ENCODE data around the gene ERC1. TPM values are rescaled to one million over a fixed set of nuclear protein-coding genes. Genes with fewer than 3 reads are reported as not detected.
A peak's percentile ranks its signal among the peaks of the same experiment; 100 is the strongest.
"Not testable (repeated sequence)": the region's sequence is repeated elsewhere in the genome, so short reads cannot be mapped to it uniquely, and the experiment has no call there.

The ERC1 gene
- total RNA-seq, 1 experiment from 2014 or later: 17.9 TPM

DNA sequence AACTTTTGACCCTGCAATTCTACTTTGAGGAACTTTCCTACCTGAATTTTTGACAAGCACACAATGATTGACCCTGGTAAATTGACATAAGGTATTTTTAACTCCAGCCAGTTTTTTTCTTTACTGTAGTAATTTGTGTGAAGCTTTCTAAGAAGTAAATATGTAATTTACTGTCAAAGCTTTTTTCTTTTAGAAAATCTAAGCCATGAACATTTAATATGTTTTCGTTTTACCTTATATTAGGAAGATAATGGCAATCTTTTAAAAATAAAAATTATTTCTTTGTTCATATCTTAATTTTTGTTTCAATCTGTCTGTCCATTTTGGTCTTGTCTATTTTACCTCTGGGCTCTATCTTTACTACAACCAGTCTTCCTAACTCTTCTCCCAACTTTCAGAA is 323.5 kb downstream of the ERC1 start:
- DNase-seq (ENCODE audit: low read depth): no peak

DNA sequence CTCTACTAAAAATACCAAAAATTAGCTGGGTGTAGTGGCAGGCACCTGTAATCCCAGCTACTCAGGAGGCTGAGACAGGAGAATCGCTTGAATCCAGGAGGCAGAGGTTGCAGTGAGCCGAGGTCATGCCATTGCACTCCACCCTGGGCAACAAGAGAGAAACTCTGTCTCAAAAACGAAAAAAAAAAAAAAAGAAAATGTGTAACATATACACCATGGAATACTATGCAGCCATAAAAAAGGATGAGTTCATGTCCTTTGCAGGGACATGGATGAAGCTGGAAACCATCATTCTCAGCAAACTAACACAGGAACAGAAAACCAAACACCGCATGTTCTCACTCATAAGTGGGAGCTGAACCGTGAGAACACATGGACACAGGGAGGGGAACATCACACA is 326.0 kb downstream of the ERC1 start:
- not testable (repeated sequence) for DNase-seq (ENCODE audit: low read depth)

DNA sequence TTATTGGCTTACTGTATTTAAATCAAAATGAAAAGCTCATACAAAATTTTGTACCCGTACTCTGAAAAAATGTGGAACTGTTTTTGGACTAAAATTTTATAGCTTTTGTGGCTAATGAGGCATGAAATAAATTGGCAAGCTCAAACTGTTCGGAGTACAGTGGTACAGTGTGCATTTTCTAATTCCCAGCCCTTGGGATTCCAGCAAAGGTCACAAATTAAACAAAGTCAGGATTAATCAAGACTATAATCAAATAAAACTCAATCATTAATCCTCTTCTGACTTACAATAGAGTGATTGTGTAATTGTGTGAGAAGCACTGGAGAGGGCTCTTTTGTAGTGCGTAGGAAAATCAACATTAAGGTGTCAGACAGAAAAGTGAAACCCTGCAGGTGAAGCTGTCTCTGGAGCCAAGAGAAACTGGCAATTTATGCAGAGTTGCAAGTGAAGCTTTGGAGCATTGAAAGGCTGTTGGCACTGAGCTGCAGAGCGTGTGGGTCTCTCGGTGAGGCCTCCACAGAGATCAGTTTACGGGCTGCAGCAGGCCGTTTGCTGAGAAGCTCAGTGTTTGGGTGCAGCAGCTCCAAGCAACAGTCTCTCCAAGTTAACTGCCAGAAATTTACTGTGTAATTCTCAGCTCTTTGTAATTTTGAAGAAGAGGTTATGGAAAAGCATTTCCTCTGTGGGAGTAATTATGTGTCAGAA is 327.5 kb downstream of the ERC1 start:
- DNase-seq (ENCODE audit: low read depth): peak; percentile 28

DNA sequence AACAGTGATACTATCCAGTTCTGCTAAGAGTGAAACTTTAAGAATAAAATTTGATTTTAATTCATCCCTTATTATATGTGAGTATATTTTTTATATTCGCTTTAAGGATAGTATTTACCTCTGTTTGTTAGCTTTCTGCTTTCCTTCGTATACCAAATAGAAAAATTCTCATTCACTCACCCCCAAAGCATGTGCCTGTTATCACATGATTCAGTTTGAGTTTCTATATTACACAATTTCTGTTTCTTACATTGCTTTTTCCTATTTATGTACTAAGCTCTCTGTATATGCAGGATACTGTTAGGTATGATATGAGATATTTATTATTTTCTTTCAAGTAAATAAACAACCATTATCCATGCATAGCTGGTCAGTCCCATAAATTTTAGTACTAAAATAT is 328.2 kb downstream of the ERC1 start:
- DNase-seq (ENCODE audit: low read depth): no peak

DNA sequence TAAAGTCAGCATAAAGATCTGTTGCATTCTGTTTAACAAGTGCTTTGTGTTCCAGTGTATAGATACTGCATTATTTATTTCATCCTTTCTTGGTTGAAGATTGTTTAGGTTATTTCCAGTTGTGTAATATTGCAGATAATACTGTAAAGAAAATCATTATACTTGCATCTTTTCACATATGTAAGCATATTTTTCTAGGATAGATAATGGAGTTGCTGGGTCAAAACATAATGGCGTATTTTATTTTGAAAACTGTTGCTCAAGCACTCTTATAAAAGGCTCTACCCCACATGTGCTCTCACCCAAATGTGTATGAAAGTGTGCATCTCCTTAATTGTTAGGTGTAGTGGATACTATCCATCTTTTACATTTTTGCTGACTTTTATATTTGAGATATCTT is 329.0 kb downstream of the ERC1 start:
- DNase-seq (ENCODE audit: low read depth): no peak

DNA sequence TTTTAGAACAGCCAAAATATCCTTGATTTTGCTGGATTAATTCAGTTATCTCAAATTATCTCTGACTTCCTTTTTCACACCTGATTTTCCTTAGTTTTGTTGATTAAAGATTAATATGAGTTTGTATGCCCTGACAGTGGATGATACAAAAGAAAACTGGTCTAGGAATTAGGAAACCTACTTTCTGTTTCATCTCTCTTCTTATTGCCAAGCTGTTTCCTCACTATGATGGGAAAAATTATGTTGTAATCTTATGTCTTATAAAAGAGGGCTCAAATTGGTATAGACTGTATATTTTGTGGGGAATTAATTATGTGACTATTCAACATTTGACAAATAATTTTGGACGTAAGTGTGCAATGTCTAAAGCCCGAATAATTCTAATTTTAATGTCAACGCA is 331.8 kb downstream of the ERC1 start:
- no peak for DNase-seq (ENCODE audit: low read depth)

DNA sequence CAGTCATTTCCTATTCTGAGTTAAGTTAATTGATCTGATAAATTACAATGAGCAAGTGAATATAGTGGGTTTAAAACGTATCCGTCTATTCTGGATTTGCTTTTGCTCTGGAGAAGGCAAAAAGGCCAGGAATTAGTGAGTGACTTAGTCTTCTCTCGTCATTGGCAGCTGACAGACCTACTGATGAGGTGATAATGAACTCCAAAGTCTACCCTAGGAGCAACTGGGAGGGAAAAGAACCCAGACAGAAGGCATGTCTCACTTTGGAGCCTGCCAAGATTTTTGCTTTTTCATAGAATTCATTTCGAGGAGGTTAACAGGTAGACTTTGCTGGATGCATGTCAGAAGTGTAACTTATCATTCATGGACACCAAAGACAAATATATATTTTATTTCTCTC is 333.1 kb downstream of the ERC1 start:
- DNase-seq (ENCODE audit: low read depth): no peak

DNA sequence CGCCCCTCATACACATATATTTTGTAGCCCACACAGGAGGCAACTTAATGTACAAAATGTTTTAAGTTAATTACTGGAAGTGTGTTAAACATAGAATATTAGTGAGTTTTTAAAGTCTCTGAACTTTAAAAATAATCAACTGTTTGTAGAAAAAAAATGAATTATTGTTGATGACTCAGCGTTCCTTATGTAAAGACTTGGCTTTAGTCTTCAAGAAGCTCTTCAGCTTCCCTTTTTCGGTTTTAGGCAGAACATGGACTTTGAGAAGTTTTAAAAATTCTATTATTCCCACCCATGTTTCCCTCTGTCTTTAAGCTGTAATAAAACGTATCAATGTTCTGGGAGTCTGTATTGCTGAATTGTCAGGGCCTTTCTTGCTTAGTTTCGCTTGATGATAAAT is 333.9 kb downstream of the ERC1 start:
- DNase-seq (ENCODE audit: low read depth): no peak

DNA sequence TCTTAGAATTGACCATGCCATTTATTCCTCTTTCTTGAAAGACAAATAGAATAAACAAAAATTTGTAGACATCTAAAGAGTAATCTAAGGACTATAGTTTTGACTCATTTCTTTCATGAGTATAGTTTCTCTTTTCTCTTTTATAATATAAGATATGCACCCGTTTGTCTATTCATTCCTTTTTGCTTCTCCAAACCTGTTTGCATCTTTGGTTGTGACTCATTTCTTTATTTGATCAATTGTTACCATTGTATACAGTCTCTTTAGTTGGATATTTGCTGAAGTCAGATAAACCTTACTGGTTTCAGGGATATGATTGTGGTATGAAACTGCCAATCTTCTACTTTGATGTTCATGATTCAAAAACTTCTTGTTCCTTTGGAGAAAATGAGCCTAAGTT is 334.6 kb downstream of the ERC1 start:
- DNase-seq (ENCODE audit: low read depth): no peak

DNA sequence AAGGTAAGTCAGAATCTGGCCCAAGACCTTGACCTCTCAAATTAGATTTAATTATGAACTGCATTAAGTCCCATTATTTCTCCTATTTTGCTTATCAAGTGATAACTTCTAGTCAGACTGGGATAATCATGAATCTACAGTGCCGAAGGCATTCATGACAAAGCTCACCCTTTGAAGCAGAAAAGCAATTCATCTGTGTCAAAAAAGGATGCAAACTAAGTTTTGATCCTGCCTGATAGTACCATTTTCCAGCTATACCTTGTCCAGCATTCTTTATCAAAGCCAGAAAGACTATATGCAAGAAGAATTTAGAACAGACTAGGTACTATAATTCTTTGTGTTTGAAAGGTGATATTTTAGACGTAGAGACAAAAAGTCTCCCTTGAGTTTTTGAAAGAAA is 335.2 kb downstream of the ERC1 start:
- no peak for DNase-seq (ENCODE audit: low read depth)

DNA sequence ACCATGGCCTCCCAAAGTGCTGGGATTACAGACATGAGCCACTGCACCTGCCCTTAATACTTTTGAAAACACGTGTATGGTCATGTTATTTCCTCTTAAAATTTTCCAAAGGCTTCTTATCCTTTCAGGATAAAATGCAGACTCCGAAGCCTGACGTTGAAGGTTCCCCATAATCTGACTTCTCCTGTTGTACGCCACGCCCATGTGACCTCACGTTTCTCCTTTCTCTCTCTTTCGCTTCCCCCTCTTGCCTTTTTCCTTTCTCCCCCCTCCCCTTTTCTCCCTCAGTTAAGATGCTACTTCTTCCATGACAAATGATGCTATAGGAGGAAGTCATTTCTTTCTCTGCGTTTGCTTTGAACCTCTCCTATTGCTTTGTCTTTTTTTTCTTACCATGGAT is 337.4 kb downstream of the ERC1 start:
- no peak for DNase-seq (ENCODE audit: low read depth)

DNA sequence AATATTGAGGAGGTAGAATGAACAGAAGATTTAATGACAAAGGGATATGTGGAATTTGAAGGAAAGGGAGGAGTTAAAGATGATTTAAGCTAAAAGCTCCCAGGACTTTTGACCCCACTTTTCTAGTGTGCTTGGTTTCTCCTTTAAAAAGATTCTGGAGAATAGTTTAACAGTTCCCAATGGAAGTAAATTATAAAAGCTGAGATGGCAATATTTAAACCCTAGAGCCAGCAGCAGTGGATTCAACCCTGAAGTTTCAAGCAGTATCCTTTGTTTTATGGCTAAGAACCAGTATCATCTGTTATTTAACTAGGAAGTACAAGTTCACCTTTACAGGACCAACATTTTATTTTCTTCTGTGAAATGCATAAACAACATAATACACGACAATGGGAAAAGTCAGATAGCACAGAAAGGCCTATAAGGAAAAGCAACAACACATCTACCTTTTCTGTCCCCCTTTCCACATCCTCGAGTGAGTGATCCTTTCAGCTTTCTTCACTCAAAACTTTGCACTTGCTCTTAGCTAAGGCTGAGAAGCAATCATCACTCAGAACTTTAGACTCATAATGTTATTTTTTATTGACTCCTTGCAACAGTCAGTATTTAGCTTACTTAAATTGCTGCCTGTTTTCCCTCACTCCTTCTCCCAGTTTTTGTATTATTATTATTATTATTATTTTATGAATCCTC is 338.9 kb downstream of the ERC1 start:
- no peak for DNase-seq (ENCODE audit: low read depth)

DNA sequence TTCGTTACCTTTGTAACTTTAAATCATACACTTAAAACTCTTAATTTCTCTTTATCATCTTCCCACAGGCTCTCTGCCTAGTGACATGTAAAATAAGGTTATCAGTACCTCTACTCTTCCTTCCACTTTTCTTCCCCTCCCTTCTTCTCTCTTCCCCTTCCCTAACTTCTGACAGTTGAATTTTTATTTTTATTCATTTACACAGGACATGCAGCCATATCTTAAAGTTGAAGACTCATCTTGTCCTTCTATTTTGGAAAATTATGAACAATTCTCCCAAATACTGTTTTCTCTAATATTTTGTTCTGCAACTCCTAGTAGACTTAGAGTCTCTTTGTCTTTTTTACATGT is 339.4 kb downstream of the ERC1 start:
- DNase-seq (ENCODE audit: low read depth): no peak

DNA sequence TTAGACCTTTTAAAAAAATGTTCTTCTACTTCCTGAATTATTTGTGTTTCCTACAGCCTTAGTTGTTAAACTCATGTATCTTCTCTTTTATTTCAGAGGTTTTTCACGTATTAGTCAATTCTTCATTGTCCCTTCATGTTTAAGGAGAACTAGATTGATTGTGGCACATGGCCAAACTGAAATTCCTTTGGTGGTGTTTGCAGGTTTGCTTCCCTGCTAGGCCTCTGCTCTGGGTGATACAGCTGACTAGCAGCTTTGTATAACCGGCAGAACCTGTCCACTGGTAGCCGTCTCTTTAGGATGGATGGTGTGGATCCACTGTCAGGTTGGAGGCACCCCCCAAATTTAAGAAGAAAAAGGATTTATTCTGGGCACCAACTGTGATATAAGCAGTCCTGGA is 341.3 kb downstream of the ERC1 start:
- no peak for DNase-seq (ENCODE audit: low read depth)

DNA sequence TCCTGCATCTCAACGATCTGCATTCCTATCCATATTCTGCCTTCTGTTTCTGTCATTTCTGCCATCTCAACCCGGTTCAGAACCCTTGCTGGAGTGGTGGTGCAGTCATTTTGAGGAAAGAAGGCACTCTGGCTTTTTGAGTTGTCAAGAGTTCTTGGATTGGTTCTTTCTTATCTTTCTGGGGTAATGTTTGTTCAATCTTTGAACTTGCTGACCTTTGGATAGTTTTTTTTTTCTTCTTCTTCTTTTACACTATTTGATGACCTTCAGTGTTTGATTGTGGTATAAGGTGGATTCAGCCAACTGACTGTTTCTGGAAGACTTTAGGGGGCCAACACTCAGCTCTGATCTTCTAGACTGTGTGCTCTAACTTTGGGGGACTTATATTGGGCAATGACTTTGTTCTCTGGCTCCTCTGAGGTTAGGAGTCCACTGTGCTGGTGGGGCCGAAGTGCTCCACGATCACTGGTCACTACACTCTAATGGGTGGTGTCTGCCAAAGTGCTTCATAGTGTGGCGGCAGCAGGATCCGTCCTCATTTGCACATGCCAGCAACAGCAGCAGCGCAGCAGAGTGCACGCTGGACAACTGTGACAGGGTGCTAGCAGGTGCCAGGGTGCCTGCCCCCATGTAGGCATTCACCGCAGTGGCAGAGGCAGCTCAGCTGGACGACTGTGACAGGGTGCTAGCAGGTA is 347.6 kb downstream of the ERC1 start:
- no peak for DNase-seq (ENCODE audit: low read depth)

DNA sequence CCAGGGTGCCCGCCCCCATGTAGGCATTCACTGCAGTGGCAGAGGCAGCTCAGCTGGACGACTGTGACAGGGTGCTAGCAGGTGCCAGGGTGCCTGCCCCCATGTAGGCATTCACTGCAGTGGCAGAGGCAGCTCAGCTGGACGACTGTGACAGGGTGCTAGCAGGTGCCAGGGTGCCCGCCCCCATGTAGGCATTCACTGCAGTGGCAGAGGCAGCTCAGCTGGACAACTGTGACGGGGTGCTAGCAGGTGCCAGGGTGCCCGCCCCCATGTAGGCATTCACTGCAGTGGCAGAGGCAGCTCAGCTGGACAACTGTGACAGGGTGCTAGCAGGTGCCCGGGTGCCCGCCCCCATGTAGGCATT is 348.1 kb downstream of the ERC1 start:
- not testable (repeated sequence) for DNase-seq (ENCODE audit: low read depth)

DNA sequence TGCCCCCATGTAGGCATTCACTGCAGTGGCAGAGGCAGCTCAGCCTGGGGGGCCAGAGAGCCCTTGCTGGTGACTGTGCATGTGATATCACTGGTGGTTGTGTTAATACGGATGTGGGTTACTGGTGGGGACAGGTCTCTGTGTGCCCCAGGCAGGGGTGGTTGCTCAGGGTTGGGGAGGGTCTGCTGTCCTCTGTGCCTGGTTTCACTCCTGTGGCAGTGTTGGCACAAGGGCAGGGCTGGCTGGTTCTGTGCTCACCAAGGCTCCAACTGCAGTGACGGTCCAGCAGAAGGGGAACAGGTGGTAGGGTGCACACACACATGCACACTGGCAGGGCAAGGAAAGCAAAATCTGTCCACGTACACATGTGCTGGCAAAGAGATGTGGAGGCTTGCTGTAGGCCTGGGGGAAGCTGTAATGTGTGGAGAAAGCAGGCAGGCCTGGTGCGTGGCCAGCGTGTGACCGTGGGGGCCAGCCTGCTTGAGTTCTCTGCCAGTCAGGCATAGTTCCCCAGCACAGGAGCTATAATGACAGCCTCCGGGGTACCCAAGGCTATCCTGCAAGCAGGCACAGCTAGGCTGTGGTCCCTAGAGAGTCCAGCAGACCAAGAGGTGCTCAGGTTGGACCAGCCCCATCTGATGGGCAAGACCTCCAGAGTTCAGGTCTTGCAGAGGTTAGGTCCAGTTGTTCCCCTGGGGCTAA is 348.7 kb downstream of the ERC1 start:
- DNase-seq (ENCODE audit: low read depth): no peak

DNA sequence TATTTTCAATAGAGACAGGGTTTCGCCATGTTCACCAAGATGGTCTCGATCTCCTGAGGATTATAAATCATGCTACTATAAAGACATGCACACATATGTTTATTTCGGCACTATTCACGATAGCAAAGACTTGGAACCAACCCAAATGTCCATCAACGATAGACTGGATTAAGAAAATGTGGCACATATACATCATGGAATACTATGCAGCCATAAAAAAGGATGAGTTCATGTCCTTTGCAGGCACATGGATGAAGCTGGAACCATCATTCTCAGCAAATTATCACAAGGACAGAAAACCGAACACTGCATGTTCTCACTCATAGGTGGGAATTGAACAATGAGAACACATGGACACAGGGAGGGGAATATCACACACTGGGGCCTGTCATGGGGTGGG is 350.2 kb downstream of the ERC1 start:
- DNase-seq (ENCODE audit: low read depth): not testable (repeated sequence)

DNA sequence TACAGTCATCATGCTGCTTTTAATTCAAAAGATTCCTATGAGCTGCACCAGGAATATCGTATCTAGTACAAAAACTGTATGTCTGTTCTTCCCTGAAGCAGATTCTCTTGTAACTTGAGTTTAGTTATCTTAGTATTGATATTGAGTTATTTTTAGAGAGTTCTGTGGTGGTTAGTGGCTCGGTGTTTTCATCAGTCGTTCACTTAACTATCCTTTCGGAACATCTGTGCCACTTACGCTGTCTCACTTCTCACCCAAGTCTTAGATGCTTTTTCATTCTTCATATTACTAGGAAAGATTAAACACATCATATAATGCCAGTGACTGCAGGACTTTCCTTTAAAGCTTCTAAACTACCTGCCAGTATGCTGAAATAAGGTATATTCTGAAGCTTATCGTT is 352.4 kb downstream of the ERC1 start:
- DNase-seq (ENCODE audit: low read depth): no peak

DNA sequence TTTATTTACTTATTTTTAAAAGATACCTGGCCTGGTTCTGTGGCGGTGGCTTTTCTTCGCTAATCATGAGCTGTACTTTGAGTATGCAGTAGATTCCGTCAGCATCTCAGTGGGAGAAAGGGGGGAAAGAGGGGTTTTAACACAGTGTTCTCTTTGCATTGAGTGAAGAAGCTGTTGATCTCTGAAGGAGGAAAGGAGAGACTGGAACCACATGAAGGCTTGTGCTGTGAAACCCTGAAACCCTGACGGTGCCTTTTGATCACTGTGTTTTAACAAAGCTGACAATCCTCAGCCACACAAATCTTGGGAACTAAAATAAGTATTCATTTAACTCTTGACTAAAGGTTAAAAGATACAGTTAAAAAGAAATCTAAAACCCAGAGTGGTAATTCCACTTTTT is 353.2 kb downstream of the ERC1 start:
- DNase-seq (ENCODE audit: low read depth): no peak

DNA sequence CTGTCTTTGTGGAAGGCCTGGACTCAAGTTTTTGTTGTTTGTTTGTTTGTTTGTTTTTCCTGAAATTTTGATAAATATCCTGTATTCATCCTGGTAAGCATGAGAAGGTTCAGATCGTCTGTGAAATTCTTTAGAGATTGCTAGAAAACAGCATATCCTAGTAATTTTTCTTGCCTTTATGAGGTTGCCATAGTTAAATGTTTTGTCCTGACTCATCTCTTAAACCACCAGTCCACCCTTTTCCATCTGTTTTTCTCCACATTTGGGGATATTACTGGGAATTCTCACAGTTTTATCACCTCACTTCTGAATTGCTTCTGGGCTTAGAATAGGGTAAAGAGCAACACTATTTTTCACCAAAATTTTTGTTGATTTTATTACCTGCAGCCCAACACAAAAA is 355.1 kb downstream of the ERC1 start:
- DNase-seq (ENCODE audit: low read depth): peak; percentile 10

DNA sequence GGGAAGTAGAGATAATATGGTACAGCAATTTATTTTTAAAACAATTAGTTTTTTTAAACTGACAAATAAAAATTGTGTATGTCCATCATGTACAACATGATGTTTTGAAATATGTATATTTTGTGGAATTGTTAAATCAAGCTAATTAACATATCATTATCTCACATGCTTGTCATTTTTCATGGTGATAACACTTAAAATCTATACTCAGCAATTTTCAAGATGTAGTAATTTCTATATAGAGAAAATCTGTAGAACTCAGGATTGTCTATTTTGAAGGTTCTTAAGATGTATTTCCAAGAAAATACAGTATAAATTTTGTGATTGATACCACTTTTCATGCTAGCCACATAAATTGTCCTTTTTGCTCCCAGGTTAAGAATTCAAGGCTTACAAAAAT is 356.3 kb downstream of the ERC1 start:
- DNase-seq (ENCODE audit: low read depth): no peak

All from HT1080 (cell line).